Islet precursor cell (in vitro differentiated cells): ENCODE measurements around the gene NAP1L4.

Source experiments
- DNase-seq: peaks from one replicate; pipeline ENCODE4 v3.0.0-alpha.2; 2018

NAP1L4 gene

DNA sequence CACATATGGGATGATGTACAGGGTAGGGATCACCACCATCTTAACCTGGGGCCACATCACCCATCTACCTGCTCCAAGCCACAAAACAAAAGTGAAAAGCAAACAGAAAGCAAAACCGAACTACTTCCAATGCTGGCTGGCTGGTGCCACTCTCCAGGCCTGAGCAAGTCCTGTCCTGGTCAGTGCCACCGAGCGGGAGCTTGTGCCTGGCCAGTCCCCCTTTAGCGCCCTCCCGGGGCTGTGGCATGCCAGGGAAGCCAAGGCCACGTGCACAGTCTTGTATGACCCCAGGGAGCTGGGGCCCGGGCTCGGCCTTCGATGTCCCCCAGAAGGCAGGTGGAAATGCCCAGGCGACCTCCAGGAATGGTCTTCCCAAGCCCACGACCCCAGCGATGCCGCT is 17.9 kb upstream of the NAP1L4 start:
- DNase-seq, result no peak

DNA sequence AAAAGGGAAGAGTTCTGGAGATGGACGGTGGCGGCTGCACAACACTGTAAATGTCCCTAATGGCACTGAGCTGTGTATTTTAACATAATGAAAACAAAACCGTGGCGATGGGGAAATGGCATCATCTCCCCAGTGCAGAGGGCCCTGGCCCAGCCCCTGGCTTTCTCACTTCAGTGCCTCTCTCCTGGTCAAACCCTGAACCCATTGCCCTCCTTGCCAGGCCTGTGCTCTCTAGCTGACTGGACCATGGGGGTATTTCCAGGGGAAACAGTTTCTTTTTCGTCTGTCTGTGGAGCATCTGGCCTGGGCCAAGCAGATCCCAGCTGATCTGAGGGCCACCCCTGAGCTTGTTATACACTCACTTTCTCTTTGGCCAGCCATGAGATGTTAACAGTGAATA is 17.4 kb upstream of the NAP1L4 start:
- no peak for DNase-seq

DNA sequence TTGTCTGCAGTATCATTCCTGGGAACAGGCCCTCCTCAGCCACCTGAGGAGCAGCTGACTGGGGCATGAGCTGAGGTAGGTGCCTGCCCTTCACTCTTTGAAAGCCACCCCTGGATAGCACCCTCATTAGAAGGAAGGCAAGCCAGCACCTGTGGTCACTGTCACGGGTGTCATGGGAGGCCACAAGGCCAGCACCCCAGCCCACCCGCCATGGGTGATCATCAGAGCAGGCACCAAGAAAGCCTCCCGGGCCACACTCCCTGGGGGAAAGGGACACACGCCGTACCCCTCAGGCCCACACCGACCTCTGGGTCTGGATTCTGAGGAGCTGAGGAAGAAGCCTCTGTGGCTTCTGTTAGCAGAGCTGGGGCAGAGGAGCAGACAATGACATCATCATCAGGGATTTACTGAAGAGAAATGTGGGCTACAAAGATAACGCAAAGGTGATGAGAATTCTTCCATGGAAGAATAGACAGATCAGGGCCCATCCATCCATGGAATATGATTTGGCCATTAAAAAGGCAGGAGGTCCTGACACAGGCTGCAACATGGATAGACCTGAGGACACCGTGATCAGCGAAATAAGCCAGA is 16.7 kb upstream of the NAP1L4 start:
- no peak for DNase-seq

DNA sequence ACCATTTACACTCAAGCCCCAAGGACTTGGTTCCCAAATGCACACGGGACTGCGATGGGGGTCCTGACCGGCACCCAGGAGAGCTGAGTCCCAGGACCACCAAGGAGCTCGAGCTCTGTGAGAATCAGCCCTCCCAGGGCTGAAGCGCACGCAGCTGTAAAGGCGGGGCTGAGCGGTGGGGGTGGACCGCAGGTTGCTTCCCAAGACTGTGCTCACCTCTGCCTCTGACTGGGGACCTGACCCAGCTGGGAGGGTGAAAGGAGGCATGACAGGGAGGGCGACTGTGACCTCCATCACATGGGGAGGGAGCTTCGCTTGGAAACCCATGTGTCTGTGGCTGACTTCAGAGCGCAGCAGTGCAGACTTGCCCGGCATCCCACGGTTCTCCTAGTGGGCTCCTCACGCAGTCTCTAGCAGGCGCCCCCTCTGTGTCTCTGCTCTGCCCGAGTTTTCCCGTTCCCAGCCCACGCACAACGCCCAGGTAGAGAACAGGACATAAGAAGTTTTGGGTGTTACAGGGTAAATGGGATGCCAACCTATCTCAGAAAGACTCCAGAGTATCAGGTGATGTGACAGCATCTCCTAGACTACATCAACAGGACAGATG is 15.4 kb upstream of the NAP1L4 start:
- no peak for DNase-seq

DNA sequence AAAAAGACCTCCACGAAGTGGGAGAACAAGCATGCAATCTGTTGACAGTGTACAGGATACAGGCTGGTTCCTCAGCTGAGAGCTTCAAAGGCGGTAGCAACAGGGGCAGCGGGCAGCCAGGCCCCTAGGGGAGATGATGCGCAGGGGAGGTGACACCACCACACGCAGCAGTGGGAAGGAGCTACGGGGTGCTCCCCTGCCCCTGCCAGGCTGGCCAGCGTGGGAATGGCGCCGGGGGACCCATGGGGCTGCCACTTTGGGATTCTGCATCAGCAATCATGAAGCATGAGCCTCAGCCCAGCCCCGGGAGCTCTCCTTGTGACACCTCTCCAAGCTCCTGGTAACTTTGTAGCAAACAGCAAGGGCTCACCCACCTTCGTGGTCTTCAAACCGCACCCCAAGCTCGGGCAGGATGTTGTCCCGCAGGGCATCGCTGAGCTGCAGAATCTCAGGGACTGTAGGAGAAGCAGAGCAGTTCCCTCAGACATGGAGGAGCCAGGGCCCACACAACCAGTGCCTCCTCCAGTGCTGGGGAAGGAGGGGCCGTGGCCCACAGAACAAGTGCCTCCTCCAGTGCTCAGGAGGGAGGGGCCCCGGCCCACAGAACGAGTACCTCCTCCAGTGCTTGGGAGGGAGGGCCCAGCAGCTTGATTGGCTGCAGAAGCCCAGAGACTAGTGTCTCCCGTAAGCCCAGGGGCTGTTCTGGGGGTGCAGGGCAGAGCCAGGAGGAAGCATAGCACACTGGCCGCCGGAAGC is 14.6 kb upstream of the NAP1L4 start:
- no peak for DNase-seq

DNA sequence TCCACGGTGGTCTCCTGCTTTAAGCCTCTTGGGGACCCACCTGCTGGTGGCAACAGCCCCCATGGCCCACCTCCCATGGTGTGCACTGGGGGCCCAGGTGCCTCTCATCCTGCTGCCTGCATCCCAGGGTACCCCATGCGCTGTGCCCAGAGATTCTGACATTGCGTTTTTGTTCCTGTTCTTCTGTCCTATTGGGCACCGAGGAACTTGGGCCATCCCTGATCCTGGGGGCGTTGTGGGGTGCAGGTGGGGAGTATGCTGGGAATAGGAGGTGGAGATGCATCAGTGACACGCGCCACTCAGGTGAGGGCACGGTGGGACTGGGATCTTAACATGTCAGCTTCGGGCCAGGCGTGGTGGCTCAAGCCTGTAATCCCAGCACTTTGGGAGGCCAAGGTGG is 12.4 kb upstream of the NAP1L4 start:
- no peak for DNase-seq

DNA sequence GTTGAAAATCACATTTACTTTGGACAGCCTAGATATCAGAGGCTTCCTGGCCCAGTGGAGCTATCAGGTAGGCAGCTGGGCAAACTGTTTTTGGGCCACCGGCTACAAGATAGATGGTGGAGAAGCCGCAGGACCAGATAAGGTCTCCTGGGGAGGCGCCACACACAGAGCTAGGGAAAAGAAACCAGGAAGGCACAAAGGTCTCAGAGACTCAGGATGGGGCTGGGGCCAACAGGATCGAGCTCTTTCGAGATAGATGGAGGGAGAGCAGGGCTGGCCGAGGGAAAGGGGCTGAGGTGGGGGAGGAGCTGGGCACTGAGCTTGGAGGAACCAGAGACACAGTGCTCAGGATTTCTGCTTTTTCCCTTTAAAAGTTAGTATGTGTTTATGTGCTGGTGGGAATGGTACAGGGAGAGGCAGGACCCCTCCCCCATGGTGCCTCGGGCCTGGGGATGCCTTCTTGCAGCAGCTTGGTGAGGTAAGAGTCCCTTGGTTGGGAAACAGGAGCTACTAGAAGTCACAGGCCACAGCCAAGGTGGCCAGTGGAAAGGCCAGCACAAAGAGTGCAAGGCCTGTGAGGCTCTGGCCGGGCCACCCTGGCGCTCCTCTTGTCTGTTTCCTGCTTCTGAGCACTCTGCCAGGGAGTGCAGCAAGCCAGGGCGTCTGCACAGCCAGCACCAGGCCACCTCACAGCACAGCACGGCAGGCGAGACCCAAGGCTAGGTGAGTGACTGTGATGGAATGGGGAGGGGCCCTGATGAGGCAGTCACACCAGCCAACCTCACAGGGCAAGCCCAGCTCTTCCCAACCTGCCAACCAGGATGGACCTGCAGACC is 11.5 kb upstream of the NAP1L4 start:
- peak; percentile 73 for DNase-seq

DNA sequence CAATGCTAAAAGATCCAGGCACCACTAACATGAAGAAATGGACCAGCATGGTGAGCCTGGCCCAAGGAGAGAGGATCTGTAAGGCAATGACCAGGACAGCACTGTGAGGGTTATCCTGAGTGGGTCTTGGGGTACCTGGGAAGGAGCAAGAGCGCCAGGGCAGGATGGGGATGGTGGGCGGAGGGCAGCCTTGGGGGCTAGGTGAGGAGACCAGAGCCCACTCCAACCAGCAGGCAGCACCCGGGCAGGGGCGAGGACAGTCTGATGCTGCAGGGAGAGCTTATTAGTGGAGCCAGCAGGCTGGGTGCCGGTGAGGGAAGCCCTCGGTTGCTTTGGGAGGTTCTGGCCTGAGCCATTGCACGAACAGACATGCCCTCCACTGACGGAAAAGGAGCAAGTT is 10.7 kb upstream of the NAP1L4 start:
- DNase-seq, result no peak

DNA sequence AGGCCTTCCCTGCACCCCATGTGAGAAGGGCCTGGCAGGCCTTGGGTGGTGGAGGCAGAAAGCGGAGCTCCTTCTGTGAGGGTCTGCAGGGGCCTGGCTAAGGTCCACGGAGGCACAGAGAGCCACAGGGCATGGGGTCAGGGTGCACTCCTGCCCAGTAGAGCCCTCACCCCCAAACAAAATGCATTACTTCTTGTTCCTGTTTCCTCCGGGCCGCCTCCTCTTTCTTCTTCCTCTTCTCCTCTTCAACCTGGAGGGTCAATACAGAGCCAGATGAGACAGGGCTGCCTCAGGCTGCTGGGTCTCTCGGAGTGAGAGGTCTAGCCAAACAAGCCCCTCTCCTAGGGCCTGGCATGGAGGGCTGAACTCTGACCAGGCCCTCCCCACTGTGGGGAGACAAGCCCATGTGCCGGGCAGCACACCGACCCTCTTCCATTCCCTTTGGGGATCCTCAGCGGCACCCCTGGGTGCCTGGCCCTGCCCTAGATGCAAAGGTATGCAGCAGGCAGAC is 10.3 kb upstream of the NAP1L4 start:
- DNase-seq, result no peak

DNA sequence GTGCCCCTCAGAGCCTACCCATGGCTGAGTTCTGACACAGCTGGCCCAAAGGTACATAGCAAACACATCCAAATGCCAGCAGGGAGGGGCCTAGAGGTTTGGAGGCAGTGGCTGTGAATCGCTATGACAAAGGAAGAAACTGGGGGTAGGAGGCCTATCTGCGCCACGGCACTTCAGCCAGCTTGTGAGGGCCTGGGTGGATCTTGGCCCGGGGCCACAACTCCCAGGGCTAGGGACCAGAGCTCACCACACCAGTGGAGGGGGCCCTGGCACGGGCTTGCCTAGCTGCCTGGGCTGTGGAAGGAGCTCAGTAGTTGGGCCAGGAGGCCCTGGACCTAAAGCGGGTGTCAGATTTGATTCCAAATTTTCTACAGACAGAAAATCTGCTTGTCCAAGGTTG is 9.4 kb upstream of the NAP1L4 start:
- DNase-seq, result no peak

DNA sequence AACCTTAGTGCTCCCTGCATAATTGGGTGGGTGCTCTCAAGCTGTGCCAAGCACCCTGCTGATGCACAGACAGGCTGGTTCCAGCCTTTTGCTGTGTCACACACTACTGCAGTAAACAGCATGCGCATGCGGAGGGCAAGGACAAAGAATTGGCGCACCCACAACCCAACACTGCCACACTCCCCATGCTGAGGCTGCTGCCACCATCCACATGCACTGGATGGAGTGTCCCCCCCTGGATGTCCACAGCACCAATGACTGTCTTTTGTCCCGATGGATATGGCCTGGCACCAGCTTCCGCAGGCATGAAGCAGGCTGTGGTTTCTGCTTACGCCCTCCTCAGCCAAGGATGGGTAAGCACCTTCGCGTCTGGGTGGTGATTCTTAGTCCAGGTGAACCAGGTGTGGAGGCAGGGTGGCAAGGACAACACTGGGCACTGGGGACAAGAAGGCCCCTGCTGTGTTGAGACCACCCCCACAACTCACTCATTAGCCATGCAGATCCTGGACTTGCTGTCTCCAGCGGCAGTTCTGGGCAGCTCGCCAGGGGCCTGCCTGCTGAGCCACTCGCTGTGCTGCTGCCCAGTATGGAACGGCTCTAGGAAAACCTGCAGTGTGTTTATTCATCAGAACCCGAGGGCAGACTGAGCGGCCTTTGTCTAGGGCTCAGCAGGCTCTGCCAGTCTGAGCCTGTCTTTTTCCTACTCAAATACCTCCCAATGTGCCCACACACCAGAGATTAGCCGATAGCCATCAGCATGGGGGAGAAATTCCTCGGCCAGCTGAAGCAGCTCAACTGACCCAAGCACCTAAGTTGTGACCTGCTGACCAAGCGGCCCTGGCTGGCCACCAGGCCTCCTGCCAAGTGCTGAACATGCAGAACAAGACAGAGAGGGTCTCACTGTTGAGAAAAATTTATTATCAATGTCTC is 8.2 kb upstream of the NAP1L4 start:
- DNase-seq, result no peak

DNA sequence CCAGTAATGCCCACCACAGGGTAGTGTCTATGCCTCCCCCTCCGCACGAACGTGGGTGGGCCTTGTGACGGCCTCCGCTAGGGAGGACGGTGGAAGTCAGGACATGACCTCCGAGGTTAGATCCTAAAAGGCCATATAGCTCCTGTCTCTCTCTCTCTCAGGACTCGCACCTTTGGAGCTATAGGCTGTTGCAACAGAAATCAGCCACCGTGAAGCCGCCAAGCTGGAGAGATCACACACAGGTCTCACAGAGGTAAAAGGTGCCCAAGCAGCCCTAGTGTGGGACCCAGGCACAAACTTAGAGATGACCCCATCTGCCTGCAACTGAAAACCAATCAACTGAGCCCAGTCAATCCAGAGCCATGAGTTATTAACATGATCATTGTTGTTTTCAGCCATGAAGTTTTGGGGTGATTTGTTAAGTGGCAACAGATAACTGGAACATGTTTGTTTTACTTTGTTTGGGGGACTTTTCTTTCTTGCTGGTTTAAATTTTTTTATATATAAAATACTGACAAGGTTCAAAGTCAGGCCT is 7.4 kb upstream of the NAP1L4 start:
- no peak for DNase-seq

DNA sequence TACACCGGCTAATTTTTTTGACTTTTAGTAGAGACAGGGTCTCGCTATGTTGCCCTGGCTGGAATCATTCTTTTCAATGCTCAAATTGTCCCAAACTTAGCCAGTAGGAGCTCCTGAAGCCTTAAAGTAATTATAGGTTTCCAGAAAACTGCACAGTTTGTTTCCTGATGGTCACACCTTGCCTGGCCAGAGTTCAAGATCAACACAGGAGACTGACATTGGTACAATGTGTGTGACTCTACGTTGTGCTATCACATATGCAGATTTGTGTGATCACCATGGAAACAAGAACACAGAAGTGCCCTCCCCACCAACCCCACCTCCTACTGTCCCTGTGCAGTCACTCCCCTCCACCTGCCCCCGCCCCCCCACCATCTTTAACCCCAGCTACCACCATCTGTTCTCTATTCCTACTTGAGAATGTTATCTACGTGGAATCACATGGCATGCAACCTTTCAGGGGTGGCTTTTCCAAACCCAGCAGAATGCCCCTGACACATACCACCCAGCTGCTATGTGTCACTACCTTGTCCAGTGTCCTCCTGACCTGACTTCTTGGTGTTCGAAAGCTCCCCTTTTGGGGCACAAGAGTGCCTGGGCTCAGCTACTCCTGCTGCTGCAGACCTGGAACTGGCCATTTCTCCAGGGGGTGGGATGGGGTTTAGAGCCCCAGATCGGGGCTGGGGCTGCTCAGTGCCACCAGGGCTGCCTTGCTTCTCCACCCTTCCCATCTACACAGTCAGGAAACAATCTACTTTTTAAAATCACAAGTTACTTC is 6.1 kb upstream of the NAP1L4 start:
- no peak for DNase-seq

DNA sequence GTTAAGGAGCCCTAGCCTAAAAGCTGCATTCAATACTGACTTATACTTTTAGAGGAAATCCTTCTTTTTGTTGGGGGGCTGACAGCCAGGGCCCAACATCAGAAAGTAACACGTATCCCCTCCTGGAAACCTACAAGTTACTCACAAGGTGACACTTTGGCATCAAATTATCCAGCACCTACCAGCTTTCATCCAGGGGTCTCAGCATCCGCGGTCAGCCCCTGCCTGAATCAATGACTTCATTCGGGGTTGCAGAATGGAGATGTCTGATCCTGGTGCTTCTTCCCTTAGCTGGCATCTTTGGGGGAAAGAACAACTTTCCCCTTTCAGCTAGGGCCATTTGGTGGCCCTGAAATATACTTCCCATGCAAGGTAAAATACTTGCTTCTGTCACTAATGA is 5.3 kb upstream of the NAP1L4 start:
- DNase-seq, result peak; percentile 50

DNA sequence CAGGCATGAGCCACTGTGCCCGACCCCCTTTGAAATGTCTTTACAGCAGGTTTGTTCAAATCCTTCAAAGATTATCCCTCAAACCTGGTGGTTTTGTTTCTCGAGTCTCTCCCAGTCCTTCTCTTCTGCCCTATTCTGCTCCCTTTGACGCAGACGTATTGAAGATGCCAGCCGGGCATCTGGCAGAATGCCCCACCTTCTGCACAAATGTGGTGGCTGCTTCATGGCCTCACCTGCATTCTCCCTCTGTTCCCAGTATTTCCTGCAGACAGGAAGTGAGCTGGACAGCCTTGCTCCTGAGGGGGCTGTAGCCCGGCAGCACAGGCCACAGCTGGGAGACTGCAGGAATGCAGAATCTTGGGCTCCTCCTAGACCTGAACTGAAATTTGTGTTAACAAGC is 4.8 kb upstream of the NAP1L4 start:
- DNase-seq, result peak; percentile 76

DNA sequence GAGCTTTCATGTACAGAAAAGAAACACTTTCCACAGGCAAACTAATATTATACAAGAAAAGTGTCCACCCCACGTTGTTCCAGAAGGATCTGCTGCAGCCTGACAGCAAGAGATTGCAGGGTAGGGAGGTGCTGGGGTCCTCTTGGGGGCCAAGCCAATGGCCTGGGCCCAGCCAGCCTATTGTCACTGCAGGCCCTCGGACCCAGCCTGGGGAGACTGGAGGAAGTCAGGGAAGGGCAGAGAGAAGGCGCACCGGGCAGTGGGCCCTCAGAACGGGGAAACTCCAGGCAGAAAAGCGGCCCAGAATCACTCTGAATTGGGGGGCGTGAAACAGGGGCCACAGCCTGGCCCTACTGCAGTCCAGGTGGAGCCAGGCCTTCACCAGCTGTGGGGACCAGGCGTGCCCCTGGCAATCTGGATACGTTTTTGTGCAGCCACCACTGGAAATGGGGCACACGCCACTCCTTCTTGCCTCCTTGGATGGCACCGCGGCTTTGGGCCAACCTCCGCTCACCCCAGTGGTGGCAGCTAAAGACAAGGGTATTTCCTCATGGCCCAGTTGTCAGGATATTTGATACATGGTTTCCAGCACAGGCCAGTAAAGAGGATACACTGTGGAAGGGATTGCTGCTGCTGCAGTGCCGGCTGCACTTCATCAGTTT is 3.9 kb upstream of the NAP1L4 start:
- peak; percentile 40 for DNase-seq

DNA sequence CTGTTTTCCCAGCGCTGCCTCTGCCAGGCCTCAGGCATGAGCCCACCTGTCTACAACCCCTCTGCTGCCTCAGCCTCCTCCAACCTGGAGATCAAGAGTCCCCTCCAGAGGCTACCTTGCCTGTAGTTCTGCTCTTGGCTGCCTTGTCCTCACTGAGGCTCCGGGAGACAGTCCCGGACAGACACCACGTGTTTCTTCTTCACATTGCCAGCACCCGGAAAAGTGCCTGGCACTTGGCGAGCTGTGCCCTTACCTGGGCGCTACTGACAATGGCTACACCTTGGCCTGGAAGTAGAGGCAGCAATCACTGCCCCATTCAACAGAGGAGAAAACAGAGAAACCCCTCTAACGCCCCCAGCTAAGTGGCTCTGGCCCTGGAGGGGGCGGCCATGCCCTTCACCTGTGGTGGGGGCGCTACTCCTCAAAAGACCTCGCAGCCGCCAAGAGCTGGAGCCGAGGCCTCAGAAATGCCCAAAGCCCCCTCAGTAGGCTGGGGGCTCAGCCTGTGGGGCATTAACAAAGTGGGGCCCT is 3.0 kb upstream of the NAP1L4 start:
- peak; percentile 40 for DNase-seq

DNA sequence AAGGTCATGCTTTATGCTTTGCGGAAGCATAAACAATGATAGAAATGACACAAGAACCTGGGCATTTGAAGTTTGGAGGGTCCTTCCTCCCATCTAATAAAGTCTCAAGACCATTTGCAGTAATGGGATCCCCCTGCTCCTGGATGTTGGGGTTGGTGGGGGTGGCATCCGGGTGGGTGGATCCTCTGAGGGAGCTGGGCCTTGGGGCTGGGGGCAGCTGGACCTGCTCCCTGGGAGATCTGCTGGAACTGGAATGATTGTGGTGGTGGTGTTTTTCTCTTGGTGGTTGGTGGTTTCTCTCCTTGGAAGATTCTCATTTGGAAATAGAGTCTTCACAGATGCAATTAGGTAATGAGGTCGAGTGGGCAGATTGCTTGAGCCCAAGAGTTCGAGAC is 2.2 kb upstream of the NAP1L4 start:
- peak; percentile 24 for DNase-seq

DNA sequence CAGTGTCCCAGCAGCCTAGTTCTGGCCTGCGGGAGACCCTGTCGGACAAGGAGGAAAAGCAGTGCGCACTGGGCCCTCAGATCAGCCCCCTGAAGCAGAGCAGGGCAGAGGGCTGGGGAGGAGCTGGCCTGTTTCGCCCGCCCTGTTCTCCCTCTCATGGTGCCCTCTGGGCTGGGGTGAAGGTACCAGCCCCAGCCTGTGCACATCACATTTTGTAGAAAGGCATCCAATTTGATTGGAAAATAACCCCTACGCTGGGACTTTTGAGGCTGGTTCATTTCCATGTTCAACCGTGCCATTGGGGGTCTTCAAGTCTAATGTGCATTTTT is 832 bp upstream of the NAP1L4 start:
- DNase-seq, result no peak

DNA sequence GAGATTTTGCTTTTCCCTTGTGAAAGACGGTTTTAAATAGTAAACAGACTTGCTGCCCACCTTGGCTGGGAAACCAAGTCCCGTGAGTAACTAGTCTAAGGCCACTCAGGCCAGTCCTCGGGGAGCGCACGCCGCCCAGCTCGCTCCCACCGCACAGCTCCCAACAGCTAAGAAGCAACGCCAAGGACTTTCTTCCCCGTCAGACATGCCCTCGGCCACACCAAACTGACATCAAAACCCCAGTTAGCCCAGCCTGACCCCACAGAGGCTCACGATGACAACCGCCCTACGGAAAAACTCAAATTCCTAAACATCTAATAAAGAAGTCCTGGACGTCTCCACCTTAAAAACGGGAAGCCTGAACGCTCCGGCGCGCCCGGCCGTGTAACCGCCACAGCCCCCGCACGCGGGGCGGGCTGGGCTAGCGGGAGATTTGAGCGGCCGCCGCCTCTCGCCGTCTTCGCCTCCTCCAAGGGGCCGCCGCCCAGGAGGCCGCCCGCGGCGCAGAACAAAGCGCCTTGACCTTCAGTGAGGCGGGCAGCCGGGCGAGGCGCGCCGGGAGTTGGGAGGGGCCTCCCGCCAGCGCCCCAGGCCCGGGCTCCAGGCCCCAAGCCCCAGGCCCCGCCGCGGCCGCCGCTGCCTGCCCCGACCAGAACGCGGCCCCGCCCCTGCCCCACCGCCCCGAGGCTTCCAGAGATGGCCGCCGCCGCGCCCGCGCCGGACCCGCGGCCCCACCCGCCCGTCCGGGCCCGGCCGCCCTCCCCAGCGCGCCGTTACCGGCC is 486 bp downstream of the NAP1L4 start:
- DNase-seq, result peak; percentile 62
